ENCODE data around the gene IL22RA1.

GRCh38 chr1:24111996-24112779 is 30.8 kb downstream of the IL22RA1 start, which contains the start of gene MYOM3:
- no peak for TF ChIP-seq CTCF (IDR thresholded peaks at IDR 0.05)
- no peak for TF ChIP-seq MAX (CRISPR knock-in tag; IDR thresholded peaks at IDR 0.05)
- TF ChIP-seq ZNF532 (CRISPR knock-in tag; IDR thresholded peaks at IDR 0.05; ENCODE audit: borderline replicate concordance): no peak
- TF ChIP-seq FOXJ3 (CRISPR knock-in tag; IDR thresholded peaks at IDR 0.05; ENCODE audit: borderline replicate concordance): no peak
- TF ChIP-seq USF1 (CRISPR knock-in tag; IDR thresholded peaks at IDR 0.05): no peak
- TF ChIP-seq HMGXB4 (CRISPR knock-in tag; IDR thresholded peaks at IDR 0.05): no peak
- no peak for TF ChIP-seq E2F4 (CRISPR knock-in tag; IDR thresholded peaks at IDR 0.05; ENCODE audit: borderline replicate concordance, low read depth)
- 0 out of 2 replicates have a peak, but pooled peaks have one; percentile 42 for TF ChIP-seq FOXP1 (CRISPR knock-in tag; IDR thresholded peaks at IDR 0.05; ENCODE audit: borderline replicate concordance)
- no peak for TF ChIP-seq JAZF1 (CRISPR knock-in tag; IDR thresholded peaks at IDR 0.05)
- TF ChIP-seq ZSCAN18 (CRISPR knock-in tag; IDR thresholded peaks at IDR 0.05): no peak
- TF ChIP-seq MXD4 (CRISPR knock-in tag; IDR thresholded peaks at IDR 0.05; ENCODE audit: borderline replicate concordance): no peak
- no peak for TF ChIP-seq NFE2L1 (CRISPR knock-in tag; IDR thresholded peaks at IDR 0.05)
